HCT116 (cell line): ENCODE measurements around the gene MDM2. TPM values are rescaled to one million over a fixed set of nuclear protein-coding genes. Genes with fewer than 3 reads are reported as not detected.

Experiments
- ATAC-seq: fragments of 200-7000 bp; cut with Tn5 transposase; 2 replicates; pipeline ENCODE4 v1.9.1; 2020; ENCODE audit warnings: mild to moderate bottlenecking, moderate library complexity
- BruUV-seq: library from RNA; stranded (reverse); fragments of 400-500 nt; replicated peaks from 2 replicates; lab custom pipeline; 2021; lab: Mats Ljungman, UMichigan
- CTCF ChIA-PET: fragments of 300-600 bp; sonication (Branson Sonifier 250); formaldehyde crosslinking; loops from one replicate; lab custom pipeline; 2021; ENCODE audit warnings: antibody characterized with exemption; lab: Charles Lee
- POLR2A ChIA-PET: fragments of 300-600, 350-600 bp; sonication (Branson Sonifier 250); formaldehyde crosslinking; loops from one replicate; lab custom pipeline; 2021; ENCODE audit warnings: antibody characterized with exemption; lab: Charles Lee
- RAD21 ChIA-PET, 2 experiments: fragments of 300-600 bp; sonication (Branson Sonifier 250); formaldehyde crosslinking; loops; one replicate each; lab custom pipeline; 2023; ENCODE audit warnings: low total read pairs in 2 of 2; ENCODE audit not compliant: uncharacterized antibody in 2 of 2, unreplicated experiment in 2 of 2, low non-redundant PET in 1 of 2; lab: Charles Lee
- DNase-seq: peaks from one replicate; pipeline ENCODE4 v3.0.0-alpha.2; 2010; ENCODE audit warnings: low read depth, low spot score
- H2AFZ ChIP-seq: fragments of 200-600 bp; shearing (Covaris generic), sonication (generic); 2 replicates; pipeline ENCODE4 v1.6.1; 2017; ENCODE audit warnings: low read depth, mixed run types, mixed read lengths, antibody characterized with exemption, low read length; ENCODE audit not compliant: poor library complexity, severe bottlenecking
- H3K27ac ChIP-seq: 2 replicates; pipeline ENCODE4 v1.5.1; 2012; ENCODE audit warnings: low read depth, low read length
- H3K27me3 ChIP-seq: fragments of 200-600 bp; sonication (generic); 2 replicates; pipeline ENCODE4 v1.6.1; 2016; ENCODE audit warnings: mixed run types, low read length, mixed read lengths; ENCODE audit not compliant: insufficient read depth
- H3K36me3 ChIP-seq, 2 experiments: fragments of 200-500 bp in 1 of 2; fragments of 200-600 bp in 1 of 2; sonication (Bioruptor generic) in 1 of 2; sonication (generic) in 1 of 2; 2 replicates each; pipeline versions ENCODE4 v1.5.1 to v1.6.1; 2014 to 2016; ENCODE audit warnings: low read length in 2 of 2, inconsistent platforms in 1 of 2, mixed read lengths in 1 of 2, mixed run types in 1 of 2; ENCODE audit not compliant: insufficient read depth in 2 of 2, control insufficient read depth in 1 of 2
- H3K4me1 ChIP-seq, 2 experiments: fragments of 200-600 bp in 1 of 2; sonication (generic) in 1 of 2; 2 replicates each; pipeline versions ENCODE4 v1.5.1 to v1.6.1; 2012 to 2017; ENCODE audit warnings: low read length in 2 of 2, inconsistent platforms in 1 of 2, mild to moderate bottlenecking in 1 of 2, mixed read lengths in 1 of 2, mixed run types in 1 of 2, moderate library complexity in 1 of 2; ENCODE audit not compliant: insufficient read depth in 2 of 2, control insufficient read depth in 1 of 2
- H3K4me2 ChIP-seq: fragments of 200-600 bp; sonication (generic); 2 replicates; pipeline ENCODE4 v1.6.1; 2017; ENCODE audit warnings: mixed run types, low read length, mixed read lengths
- H3K4me3 ChIP-seq, 2 experiments: fragments of 200-600 bp in 1 of 2; sonication (generic) in 1 of 2; replicated peaks in 1 of 2; 2 replicates each; pipeline ENCODE4 v1.5.1; 2011 to 2016; ENCODE audit warnings: low read length in 2 of 2, control low read depth in 1 of 2, low read depth in 1 of 2, mild to moderate bottlenecking in 1 of 2, mixed read lengths in 1 of 2, mixed run types in 1 of 2
- H3K79me2 ChIP-seq: fragments of 200-600 bp; sonication (generic); 2 replicates; pipeline ENCODE4 v1.6.1; 2017; ENCODE audit warnings: mild to moderate bottlenecking, mixed run types, low read length, moderate library complexity, mixed read lengths; ENCODE audit not compliant: insufficient read depth
- H3K9ac ChIP-seq: fragments of 200-600 bp; sonication (generic); 2 replicates; pipeline ENCODE4 v1.6.1; 2016; ENCODE audit warnings: low read length, mixed read lengths
- H3K9me2 ChIP-seq: fragments of 200-600 bp; sonication (generic), shearing (Covaris generic); 2 replicates; pipeline ENCODE4 v1.6.1; 2017; ENCODE audit warnings: mixed run types, mild to moderate bottlenecking, moderate library complexity; ENCODE audit not compliant: insufficient read depth
- H3K9me3 ChIP-seq, 2 experiments: fragments of 200-500 bp in 1 of 2; fragments of 200-600 bp in 1 of 2; sonication (Bioruptor generic) in 1 of 2; sonication (generic) in 1 of 2; 2 replicates each; pipeline ENCODE4 v1.6.1; 2014 to 2017; ENCODE audit warnings: low read length in 2 of 2, mixed read lengths in 2 of 2, inconsistent platforms in 1 of 2, low read depth in 1 of 2, mild to moderate bottlenecking in 1 of 2, mixed run types in 1 of 2, moderate library complexity in 1 of 2; ENCODE audit not compliant: control insufficient read depth in 1 of 2, insufficient read depth in 1 of 2
- H4K20me1 ChIP-seq: fragments of 200-600 bp; sonication (generic), shearing (Covaris generic); 2 replicates; pipeline ENCODE4 v1.6.1; 2017; ENCODE audit warnings: mixed run types, mild to moderate bottlenecking, moderate library complexity; ENCODE audit not compliant: insufficient read depth
- CBX3 ChIP-seq: IDR thresholded peaks from 2 replicates; pipeline ENCODE4 v1.6.1; 2012; ENCODE audit warnings: low read depth
- CEBPB ChIP-seq: IDR thresholded peaks from 2 replicates; pipeline ENCODE4 v1.6.1; 2012; ENCODE audit warnings: low read depth
- ELF1 ChIP-seq: IDR thresholded peaks from 2 replicates; pipeline ENCODE4 v1.6.1; 2012; ENCODE audit warnings: low read depth, borderline replicate concordance
- EZH2phosphoT487 ChIP-seq: fragments of 200-600 bp; IDR thresholded peaks from 2 replicates; pipeline ENCODE4 v1.6.1; 2018; ENCODE audit warnings: antibody characterized with exemption, borderline replicate concordance
- FOSL1 ChIP-seq: IDR thresholded peaks from 2 replicates; pipeline ENCODE4 v1.6.1; 2012; ENCODE audit warnings: low read depth
- MAX ChIP-seq: IDR thresholded peaks from 2 replicates; pipeline ENCODE4 v1.6.1; 2012
- POLR2A ChIP-seq: IDR thresholded peaks from 2 replicates; pipeline ENCODE4 v1.7.0; 2011; ENCODE audit warnings: borderline replicate concordance; ENCODE audit not compliant: insufficient read depth, insufficient read length; ENCODE audit errors: extremely low read depth
- RAD21 ChIP-seq: IDR thresholded peaks from 2 replicates; pipeline ENCODE4 v1.6.1; 2012; ENCODE audit warnings: low read depth, mild to moderate bottlenecking
- REST ChIP-seq: IDR thresholded peaks from 2 replicates; pipeline ENCODE4 v1.6.1; 2012; ENCODE audit warnings: low read depth
- SIN3A ChIP-seq: IDR thresholded peaks from 2 replicates; pipeline ENCODE4 v1.6.1; 2012; ENCODE audit warnings: low read depth
- SP1 ChIP-seq: IDR thresholded peaks from 2 replicates; pipeline ENCODE4 v1.6.1; 2012; ENCODE audit warnings: low read depth
- SRF ChIP-seq: IDR thresholded peaks from 2 replicates; pipeline ENCODE4 v1.6.1; 2012; ENCODE audit warnings: low read depth
- ZFX ChIP-seq: fragments of 450-650 bp; IDR thresholded peaks from 2 replicates; pipeline ENCODE4 v1.6.1; 2017
- intact Hi-C: fragments of 100-400 bp; cut with micrococcal nuclease; formaldehyde crosslinking; loops from 2 replicates; pipeline ENCODE4 v1.10.0; 2022
- total RNA-seq: library from RNA; stranded (reverse); gene quantifications from one replicate; pipeline ENCODE4 v1.2.1, GENCODE V29; 2021; ENCODE audit not compliant: unreplicated experiment

The MDM2 gene
- total RNA-seq, 1 experiment from 2014 or later = 170 TPM

GRCh38 chr12:68877583-68877982 is 69.6 kb downstream of the MDM2 start:
- intact Hi-C loops = no loop called here
- Histone ChIP-seq H3K9ac (no peak overlapping the region), H3K27ac (no peak overlapping the region), H3K4me3 (no peak overlapping the region), H3K9me3 (peaks cover 0 to 7% of the 10 kb centered on the region in 2 experiments; a peak in 1 of 4 replicates), H3K27me3 (no peaks in the 10 kb centered on the region), H3K36me3 (no peaks in the 10 kb centered on the region), H2AFZ (no peak overlapping the region), H3K9me2 (no peaks in the 10 kb centered on the region), H3K4me1 (no peaks in the 10 kb centered on the region), H3K79me2 (no peaks in the 10 kb centered on the region), H3K4me2 (no peak overlapping the region), H4K20me1 (no peaks in the 10 kb centered on the region)
- DNase-seq (no peak), ATAC-seq (no peak)
- CTCF ChIA-PET = no interaction called here
- POLR2A ChIA-PET = no interaction called here
- BruUV-seq = no TSS peak
- RAD21 ChIA-PET = no interaction called here
- no peak for TF ChIP-seq MAX
- no peak for TF ChIP-seq REST
- TF ChIP-seq RAD21 = no peak
- no peak for TF ChIP-seq POLR2A
- no peak for TF ChIP-seq SIN3A
- no peak for TF ChIP-seq FOSL1
- no peak for TF ChIP-seq ELF1
- TF ChIP-seq ZFX = no peak
- no peak for TF ChIP-seq SRF
- TF ChIP-seq SP1 = no peak
- TF ChIP-seq EZH2phosphoT487 = no peak
- no peak for TF ChIP-seq CBX3
- TF ChIP-seq CEBPB = no peak
